Epithelial cell of proximal tubule (primary cell): ENCODE data around the gene NUP85. TPM values are rescaled to one million over a fixed set of nuclear protein-coding genes. Genes with fewer than 3 reads are reported as not detected.
A peak's percentile ranks its signal among the peaks of the same experiment; 100 is the strongest.

Experiments used
- DNase-seq: peaks from one replicate; pipeline ENCODE4 v3.0.0-alpha.2; 2011; ENCODE audit warnings: low read depth
- H3K4me3 ChIP-seq: 2 replicates; pipeline ENCODE4 v1.5.1; 2011; ENCODE audit warnings: low read depth, mild to moderate bottlenecking, low read length
- CTCF ChIP-seq: conservative IDR thresholded peaks from 2 replicates; pipeline ENCODE4 v1.5.1; 2012; ENCODE audit warnings: low read depth, mild to moderate bottlenecking, low read length
- total RNA-seq: library from RNA; depleted of rRNA; stranded (reverse); fragments of >200 nt; gene quantifications from 2 replicates; pipeline ENCODE4 v1.2.3, GENCODE V29; 2015

The NUP85 gene
- total RNA-seq, 1 donor from 2014 or later, result 43.2 TPM

GRCh38 chr17:75262112-75262606 is 56.7 kb downstream of the NUP85 start:
- peak overlapping the region; percentile 99 for H3K4me3 ChIP-seq
- no peak for TF ChIP-seq CTCF
- DNase-seq, result no peak

- DNase-seq, result no peak
- H3K4me3 ChIP-seq, result peak overlapping the region; percentile 99
- TF ChIP-seq CTCF, result no peak
Observed at GRCh38 chr17:75263055-75263454, 57.6 kb downstream of the NUP85 start.

- no peak for DNase-seq
- TF ChIP-seq CTCF, result no peak
- no peak overlapping the region for H3K4me3 ChIP-seq
Observed at GRCh38 chr17:75265614-75266315, 60.3 kb downstream of the NUP85 start.

- no peak for DNase-seq
- H3K4me3 ChIP-seq, result no peak overlapping the region
- no peak for TF ChIP-seq CTCF
Observed at GRCh38 chr17:75266316-75267152, 61.1 kb downstream of the NUP85 start.

GRCh38 chr17:75267153-75267410 is 61.6 kb downstream of the NUP85 start:
- no peak for TF ChIP-seq CTCF
- no peak for DNase-seq
- no peak overlapping the region for H3K4me3 ChIP-seq

- H3K4me3 ChIP-seq, result no peak overlapping the region
- no peak for TF ChIP-seq CTCF
Observed at GRCh38 chr17:75267411-75268232, 62.1 kb downstream of the NUP85 start.

More at GRCh38 chr17:75267411-75268232, 62.1 kb downstream of the NUP85 start:
- no peak for DNase-seq
